SK-N-SH (cell line): ENCODE data around the gene OLFML1. TPM values are rescaled to one million over a fixed set of nuclear protein-coding genes. Genes with fewer than 3 reads are reported as not detected.

Source experiments
- MEF2A ChIP-seq: IDR thresholded peaks from 2 replicates; pipeline ENCODE4 v1.4.0; 2012; ENCODE audit warnings: low read depth, borderline replicate concordance
- TCF12 ChIP-seq: IDR thresholded peaks from 2 replicates; pipeline ENCODE4 v1.4.0; 2012
- polyA plus RNA-seq, 3 experiments: library from polyadenylated mRNA; depleted of rRNA; stranded (reverse); fragments of >200 nt; gene quantifications; 2 replicates each; pipeline ENCODE4 v1.2.3, GENCODE V29; 2012
- TF ChIP-seq, protein P1 (sequence below): IDR thresholded peaks from 2 replicates; pipeline ENCODE4; 2012

OLFML1 gene
- polyA plus RNA-seq, 1 of the 3 experiments (the other 2 are of a cell fraction) = not detected

DNA sequence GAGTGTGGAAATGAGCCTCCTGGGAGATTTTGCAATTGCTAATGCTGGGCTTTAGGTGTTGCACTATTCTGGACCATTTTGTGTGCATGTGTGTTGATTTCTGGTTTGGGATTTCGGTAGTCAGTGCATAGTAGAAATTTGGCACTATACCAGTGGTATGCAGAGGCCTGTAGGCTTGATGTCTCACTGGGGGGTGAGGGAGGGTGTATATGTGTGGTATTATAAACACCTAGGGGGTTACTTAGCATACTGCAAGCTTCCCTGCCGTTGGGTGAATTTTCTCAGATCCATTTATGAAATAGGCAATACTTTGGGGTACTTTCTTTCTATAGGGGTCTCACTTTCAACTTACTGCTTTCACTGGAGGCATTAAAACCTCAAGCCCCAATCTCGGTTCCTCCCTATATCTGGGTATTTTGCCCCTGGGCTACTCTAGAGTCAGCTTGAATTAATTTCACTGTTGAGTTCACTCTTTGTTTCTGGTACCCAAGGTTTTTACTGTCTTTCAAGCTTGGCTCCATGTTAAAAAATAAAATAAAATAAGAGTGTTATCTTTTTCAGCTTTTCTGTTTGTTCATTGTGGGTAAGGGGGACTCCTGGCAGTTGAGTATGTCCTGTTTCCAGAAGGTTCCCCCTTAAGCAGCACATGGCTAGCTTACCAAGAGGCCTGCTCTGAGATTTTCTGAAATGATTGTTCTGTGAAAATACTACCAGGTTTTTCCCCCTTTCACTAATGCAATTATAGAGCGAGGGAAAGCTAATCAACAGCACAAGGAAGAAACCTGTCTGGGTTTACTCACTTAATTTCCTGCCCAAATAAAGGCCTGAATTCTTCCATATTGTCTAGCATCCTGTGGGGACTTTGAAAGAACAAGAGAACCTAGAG, 74.3 kb downstream of the OLFML1 start (continued):
- TF ChIP-seq MEF2A (no peak), TCF12 (no peak)
- TF ChIP-seq, protein P1, sequence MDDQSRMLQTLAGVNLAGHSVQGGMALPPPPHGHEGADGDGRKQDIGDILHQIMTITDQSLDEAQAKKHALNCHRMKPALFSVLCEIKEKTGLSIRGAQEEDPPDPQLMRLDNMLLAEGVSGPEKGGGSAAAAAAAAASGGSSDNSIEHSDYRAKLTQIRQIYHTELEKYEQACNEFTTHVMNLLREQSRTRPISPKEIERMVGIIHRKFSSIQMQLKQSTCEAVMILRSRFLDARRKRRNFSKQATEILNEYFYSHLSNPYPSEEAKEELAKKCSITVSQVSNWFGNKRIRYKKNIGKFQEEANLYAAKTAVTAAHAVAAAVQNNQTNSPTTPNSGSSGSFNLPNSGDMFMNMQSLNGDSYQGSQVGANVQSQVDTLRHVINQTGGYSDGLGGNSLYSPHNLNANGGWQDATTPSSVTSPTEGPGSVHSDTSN = no peak
- TF ChIP-seq, all 33 proteins: peak for 0

Other genes starting within 250 kb of the OLFML1 start
- gene SYT9, start 233.6 kb upstream of the OLFML1 start, polyA plus RNA-seq (2012; rRNA removed) = 0.10 and 0.60 TPM in 2 replicates
- 0.67 and 1.1 TPM in 2 replicates for gene PPFIBP2, start 28.5 kb downstream of the OLFML1 start, polyA plus RNA-seq (2012; rRNA removed)
- gene CYB5R2, start 188.0 kb downstream of the OLFML1 start, polyA plus RNA-seq (2012; rRNA removed) = 0.20 and 0.23 TPM in 2 replicates
- gene OVCH2, start 221.0 kb downstream of the OLFML1 start, polyA plus RNA-seq (2012; rRNA removed) = 0.08 TPM in 1 of 2 replicates, not detected in the other